ENCODE results near the gene ESPN.

GRCh38 chr1:6495041-6495441, 70.5 kb downstream of the ESPN start:
- TF ChIP-seq CTCF (IDR thresholded peaks at IDR 0.05) (no peak), EP300 (IDR thresholded peaks at IDR 0.05; ENCODE audit: low read depth) (no peak), POLR2A (IDR thresholded peaks at IDR 0.05) (no peak), POLR2AphosphoS5 (IDR thresholded peaks at IDR 0.05) (no peak)

Measured in transverse colon (tissue), 4 donors.